Measurements from ENCODE around the gene SHMT1.
A peak's percentile ranks its signal among the peaks of the same experiment; 100 is the strongest.
"Not testable (repeated sequence)": the region's sequence is repeated elsewhere in the genome, so short reads cannot be mapped to it uniquely, and the experiment has no call there.

The SHMT1 gene

GRCh38 chr17:18377437-18378204 lies 14.3 kb upstream of the SHMT1 start, which contains the start of gene EVPLL:
TSS of gene EVPLL (plus strand) at chr17:18377778. CDS start at chr17:18380938, 3,160 bp downstream.
- DNase-seq, result peak; percentile 61

DNA sequence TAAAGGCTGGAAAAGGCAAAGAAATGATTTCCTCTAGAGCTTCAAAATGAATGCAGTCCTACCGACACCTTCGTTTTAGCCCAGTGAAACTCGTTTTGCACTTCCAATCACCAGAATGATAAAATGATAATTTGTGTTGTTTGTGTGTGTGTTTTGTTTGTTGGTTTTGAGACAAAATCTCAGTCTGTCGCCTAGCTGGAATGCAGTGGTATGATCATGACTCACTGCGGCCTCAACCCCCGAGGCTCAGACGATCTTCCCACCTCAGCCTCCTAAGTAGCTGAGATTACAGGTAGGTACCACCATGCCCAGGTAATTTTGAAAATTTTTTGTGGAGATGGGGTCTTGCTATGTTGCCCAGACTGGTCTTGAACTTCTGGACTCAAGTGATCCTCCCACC lies 10.9 kb upstream of the SHMT1 start:
- DNase-seq, result no peak

GRCh38 chr17:18373181-18373580 lies 9.8 kb upstream of the SHMT1 start:
- DNase-seq, result not testable (repeated sequence)

- DNase-seq, result no peak
These were observed 8.1 kb upstream of the SHMT1 start for GRCh38 chr17:18371455-18371854.

- no peak for DNase-seq
These were observed 7.4 kb upstream of the SHMT1 start for GRCh38 chr17:18370761-18371160.

- DNase-seq, result no peak
These were observed 5.6 kb upstream of the SHMT1 start for GRCh38 chr17:18368946-18369345.

DNA sequence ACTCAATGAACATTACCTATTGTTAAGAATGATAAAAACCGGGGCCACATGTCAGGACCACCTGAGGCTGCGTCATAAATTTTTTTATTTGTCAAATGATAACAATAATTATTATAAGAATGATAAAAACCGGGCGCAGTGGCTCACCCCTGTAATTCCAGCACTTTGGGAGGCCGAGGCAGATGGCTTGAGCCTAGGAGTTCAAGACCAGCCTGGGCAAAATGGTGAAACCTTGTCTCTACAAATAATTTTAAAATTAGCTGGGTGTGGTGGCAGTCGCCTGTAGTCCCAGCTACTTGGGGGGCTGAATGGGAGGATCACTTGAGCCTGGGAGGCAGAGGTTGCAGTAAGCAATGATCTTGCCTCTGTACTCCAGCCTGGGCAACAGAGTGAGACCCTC lies 816 bp upstream of the SHMT1 start:
- DNase-seq, result no peak

DNA sequence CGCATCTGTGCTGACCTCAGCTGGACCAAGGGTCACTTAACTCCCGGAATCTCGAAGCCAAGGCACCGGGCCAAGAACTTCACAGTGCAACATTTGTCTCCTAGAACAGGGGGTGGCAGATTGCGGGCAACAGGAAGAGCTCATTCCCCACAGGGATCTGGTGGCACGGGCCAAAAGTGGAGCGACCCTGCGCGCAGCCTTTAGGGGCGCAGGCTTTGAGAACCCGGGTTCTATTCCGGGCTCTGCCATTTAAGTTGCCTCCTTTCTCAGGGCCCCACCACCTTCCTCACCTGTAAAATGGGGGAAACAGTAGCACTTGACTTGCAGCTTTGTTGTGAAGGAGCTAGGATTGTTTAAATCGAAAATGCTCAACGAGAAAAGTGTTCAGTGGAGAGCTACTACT lies 651 bp downstream of the SHMT1 start:
- DNase-seq, result no peak

DNA sequence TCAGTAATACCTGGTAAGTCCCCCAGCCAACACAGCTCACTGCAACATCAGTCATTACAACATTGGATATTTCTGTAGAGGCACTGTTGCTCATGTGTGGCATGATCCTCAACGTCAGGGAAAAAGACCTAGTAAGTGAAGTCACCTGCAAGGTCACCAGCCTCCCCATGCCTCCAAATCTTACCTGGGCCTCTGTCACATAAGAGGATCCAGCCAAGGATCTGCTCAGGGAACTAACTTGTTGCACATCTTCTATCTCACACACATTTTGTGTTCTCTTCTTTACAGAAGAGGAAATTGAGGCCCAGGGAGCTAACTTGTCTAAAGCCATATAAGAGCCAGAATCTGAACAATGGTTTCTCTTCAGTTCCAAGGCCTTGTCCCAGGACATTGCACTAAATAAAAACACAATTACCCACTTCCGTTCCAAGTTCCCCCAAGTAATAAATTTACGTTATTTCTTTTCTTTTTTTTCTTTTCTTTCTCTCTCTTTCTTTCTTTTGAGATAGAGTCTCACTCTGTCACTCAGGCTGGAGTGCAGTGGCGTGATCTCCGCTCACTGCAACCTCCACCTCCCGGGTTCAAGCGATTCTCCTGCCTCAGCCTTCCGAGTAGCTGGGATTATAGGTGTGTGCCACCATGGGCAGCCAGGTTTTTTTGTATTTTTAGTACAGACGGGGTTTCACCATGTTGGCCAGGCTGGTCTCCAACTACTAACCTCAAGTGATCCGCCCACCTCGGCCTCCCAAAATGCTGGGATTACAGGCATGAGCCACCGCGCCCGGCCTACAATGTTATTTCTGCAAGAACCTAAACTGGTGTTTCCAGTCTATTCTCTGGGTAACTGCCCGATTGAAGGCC lies 1.3 kb downstream of the SHMT1 start:
- DNase-seq, result no peak

- no peak for DNase-seq
These were observed 2.8 kb downstream of the SHMT1 start for GRCh38 chr17:18360518-18360917.

DNA sequence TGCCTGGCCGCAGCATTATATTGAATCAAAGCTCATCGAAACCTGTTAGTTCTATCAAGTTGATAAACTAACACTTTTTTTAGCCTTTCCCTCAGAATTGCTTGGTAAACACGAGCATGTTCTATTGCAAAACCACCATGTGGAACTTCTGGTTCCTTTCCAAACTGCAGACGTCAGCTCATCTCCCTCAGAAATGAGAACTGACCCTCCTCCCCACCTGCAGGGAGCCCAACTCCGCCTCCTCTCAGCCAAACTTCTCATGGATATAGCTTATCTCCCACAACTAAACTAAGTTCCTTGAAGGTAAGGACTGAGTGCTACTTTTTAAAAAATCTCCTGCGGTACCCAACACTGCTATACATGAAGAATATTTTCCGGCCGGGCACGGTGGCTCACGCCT lies 6.7 kb downstream of the SHMT1 start:
- DNase-seq, result no peak

DNA sequence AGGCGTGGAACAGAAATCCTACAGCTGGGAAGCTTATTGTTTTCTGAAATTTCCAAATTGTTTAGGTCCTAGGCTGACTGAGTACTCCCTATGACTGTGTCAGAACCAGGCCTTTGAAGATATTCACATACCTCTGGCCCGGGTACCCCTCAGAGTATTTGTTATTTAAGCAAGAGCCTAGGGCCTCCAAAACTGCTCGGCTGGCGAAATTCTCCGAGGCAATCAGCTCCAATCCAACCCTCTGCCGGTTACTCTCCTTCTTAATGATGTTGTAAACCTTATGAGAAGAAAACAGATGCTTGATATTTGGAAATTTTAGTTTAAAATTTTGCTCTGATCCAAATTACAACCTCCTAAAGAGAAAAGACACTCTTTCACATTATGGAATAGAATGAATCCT lies 9.8 kb downstream of the SHMT1 start:
- DNase-seq, result no peak

- DNase-seq, result no peak
These were observed 19.3 kb downstream of the SHMT1 start for GRCh38 chr17:18344021-18344420.

GRCh38 chr17:18339933-18340332 lies 23.4 kb downstream of the SHMT1 start:
- no peak for DNase-seq

DNA sequence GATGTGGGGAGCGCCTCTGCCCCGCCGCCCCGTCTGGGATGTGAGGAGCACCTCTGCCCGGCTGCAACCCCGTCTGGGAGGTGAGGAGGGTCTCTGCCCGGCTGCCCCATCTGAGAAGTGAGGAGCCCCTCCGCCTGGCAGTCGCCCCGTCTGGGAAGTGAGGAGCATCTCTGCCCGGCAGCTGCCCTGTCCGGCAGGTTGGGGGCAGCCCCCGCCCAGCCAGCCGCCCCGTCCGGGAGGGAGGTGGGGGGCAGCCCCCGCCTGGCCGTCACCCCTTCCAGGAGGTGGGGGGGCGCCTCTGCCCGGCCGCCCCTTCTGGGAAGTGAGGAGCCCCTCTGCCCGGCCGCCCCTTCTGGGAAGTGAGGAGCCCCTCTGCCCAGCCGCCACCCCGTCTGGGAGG lies 25.2 kb downstream of the SHMT1 start:
- DNase-seq, result not testable (repeated sequence)

DNA sequence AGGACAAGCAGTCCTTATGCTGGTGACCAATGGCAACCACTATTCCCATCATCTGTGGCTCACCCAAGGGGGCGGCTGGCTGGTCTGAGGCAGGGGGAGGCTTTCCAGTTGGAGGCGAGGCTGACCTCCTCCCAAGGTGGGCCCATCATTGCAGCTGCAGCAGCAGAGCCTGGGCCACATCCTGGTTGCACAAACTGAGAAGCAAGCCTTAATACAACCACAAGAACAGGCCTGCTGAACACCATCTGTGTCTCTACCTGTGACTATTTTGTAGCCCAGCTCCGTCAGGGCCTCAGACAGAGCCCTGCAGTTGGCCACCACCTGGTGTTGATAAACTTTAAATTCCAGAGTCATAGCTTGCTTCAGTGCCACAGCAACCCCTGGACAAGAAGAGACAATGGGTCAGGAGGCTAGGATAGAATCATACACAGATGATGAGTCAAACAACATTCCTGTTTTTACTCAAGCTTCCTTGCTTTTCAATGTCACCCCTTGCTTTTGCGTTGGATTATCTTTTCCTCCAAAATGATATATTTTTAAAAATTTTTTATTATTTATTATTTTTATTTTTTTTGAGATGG lies 30.4 kb downstream of the SHMT1 start:
- DNase-seq, result no peak

GRCh38 chr17:18331879-18332278 lies 31.5 kb downstream of the SHMT1 start:
- DNase-seq, result no peak

- DNase-seq, result no peak
These were observed 34.6 kb downstream of the SHMT1 start for GRCh38 chr17:18328643-18329204.

DNA sequence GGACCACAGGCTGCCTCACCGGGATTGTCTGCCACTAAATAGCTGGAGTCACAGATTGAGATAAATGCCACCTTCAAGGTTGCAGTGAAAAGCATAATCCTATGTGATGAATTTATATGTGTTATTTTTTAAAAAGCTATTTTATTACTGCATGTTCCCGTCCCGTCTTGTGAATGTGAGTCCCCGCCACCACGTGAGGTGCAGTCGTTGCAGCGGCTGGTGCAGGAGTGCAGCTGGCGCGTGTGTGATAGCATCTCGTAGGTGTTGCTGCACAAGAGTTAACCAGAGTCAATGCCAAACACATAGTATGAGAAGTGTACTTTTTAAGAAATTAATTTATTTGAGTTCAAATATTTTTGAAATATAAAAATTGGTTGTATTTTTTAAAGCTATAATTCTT lies 35.8 kb downstream of the SHMT1 start:
- no peak for DNase-seq

DNA sequence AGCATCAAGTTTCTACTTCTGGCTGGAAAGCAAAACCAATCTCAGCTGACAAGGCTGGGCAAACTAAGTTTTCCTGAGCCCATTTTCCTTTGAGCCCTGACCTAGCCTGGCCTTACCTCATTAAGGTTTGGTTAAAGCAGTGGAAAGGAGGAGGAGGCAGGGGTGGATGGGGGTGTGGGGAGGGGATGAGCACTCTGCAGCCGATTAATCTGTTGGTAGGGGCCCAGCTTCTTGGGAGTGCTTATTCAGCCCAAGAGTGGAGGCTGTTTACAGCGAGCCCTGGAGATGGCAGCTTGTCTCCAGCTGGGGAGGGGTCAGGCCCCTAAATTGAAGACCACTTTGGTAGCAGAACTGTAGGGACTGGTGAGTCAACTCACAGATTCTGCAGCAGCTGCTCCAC lies 36.3 kb downstream of the SHMT1 start:
- DNase-seq, result no peak

- DNase-seq, result no peak
These were observed 36.8 kb downstream of the SHMT1 start for GRCh38 chr17:18326572-18326971.

DNA sequence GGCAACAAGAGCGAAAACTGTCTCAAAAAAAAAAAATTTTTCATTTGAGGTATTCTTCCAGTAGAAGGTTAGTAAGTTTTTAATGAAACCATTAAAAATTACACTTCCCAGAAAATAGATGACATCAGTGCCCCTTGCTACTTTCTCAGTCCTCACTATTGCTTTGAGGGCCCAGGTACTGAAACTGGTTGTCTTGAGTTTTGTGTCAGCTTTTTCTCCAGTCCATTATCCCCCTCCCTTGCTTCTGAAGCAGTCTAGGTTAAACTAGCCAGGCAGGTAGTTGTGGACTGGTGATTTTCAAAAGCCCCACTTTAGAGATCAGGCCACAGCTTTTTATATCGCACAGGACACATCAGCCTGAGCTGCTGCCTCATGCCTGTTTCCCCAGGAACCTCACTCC lies 37.3 kb downstream of the SHMT1 start:
- no peak for DNase-seq
